Endothelial cell of umbilical vein (primary cell): ENCODE data around the gene DUSP3. TPM values are rescaled to one million over a fixed set of nuclear protein-coding genes. Genes with fewer than 3 reads are reported as not detected.
"Not testable (repeated sequence)": the region's sequence is repeated elsewhere in the genome, so short reads cannot be mapped to it uniquely, and the experiment has no call there.

ENCODE experiments used
- BruUV-seq: library from RNA; stranded (reverse); fragments of 400-500 nt; replicated peaks from 2 replicates; lab custom pipeline; 2021; lab: Mats Ljungman, UMichigan
- CTCF ChIA-PET: fragments of 300-600, 350-600 bp; sonication (Branson Sonifier 250); formaldehyde crosslinking; loops from one replicate; lab custom pipeline; 2021; ENCODE audit warnings: antibody characterized with exemption, inconsistent platforms; lab: Charles Lee
- POLR2A ChIA-PET: fragments of 300-600, 350-600 bp; sonication (Branson Sonifier 250); formaldehyde crosslinking; loops from one replicate; lab custom pipeline; 2021; ENCODE audit warnings: antibody characterized with exemption, inconsistent platforms; lab: Charles Lee
- DNase-seq: peaks from one replicate; pipeline ENCODE4 v3.0.0-alpha.2; 2011; ENCODE audit warnings: low read depth, low spot score
- FAIRE-seq: peaks from 2 replicates; lab custom pipeline; 2011; peaks lifted over from hg19 to GRCh38; lab: Jason Lieb, UNC
- H2AFZ ChIP-seq: 2 replicates; pipeline ENCODE4 v1.6.0; 2012; ENCODE audit warnings: low read depth, low read length, control low read depth, inconsistent platforms
- H3K27ac ChIP-seq: 2 replicates; pipeline ENCODE4 v1.5.1; 2011; ENCODE audit warnings: low read depth, mild to moderate bottlenecking, control low read depth, low read length, moderate library complexity; ENCODE audit not compliant: insufficient read depth
- H3K27me3 ChIP-seq, 2 experiments: 2 replicates each; pipeline versions ENCODE4 v1.6.0 to v1.6.1; 2011; ENCODE audit warnings: low read length in 2 of 2, mixed read lengths in 1 of 2; ENCODE audit not compliant: control insufficient read depth in 2 of 2, insufficient read depth in 2 of 2
- H3K36me3 ChIP-seq, 2 experiments: 2 replicates in 1 of 2; 3 replicates in 1 of 2; pipeline ENCODE4 v1.5.1; 2011; ENCODE audit warnings: low read length in 2 of 2, mild to moderate bottlenecking in 1 of 2, moderate library complexity in 1 of 2; ENCODE audit not compliant: control insufficient read depth in 2 of 2, insufficient read depth in 2 of 2; ENCODE audit errors: extremely low read depth in 1 of 2
- H3K4me1 ChIP-seq: 3 replicates; pipeline ENCODE4 v1.5.1; 2011; ENCODE audit warnings: mild to moderate bottlenecking, low read length; ENCODE audit not compliant: control insufficient read depth, insufficient read depth; ENCODE audit errors: extremely low read depth
- H3K4me2 ChIP-seq: 2 replicates; pipeline ENCODE4 v1.6.1; 2011; ENCODE audit warnings: low read length, control low read depth, mixed read lengths; ENCODE audit not compliant: insufficient read depth
- H3K4me3 ChIP-seq, 3 experiments: fragments of 200-600 bp in 1 of 3; sonication (generic), shearing (Covaris generic) in 1 of 3; replicated peaks in 1 of 3; 2 replicates each; pipeline ENCODE4 v1.5.1; 2011 to 2016; ENCODE audit warnings: control low read depth in 3 of 3, low read length in 3 of 3, mild to moderate bottlenecking in 2 of 3, inconsistent platforms in 1 of 3, low read depth in 1 of 3, moderate library complexity in 1 of 3; ENCODE audit not compliant: insufficient read depth in 1 of 3
- H3K79me2 ChIP-seq: 2 replicates; pipeline ENCODE4 v1.6.0; 2012; ENCODE audit warnings: low read length, inconsistent platforms; ENCODE audit not compliant: control insufficient read depth, insufficient read depth
- H3K9ac ChIP-seq: replicated peaks from 2 replicates; pipeline ENCODE3; 2011; ENCODE audit warnings: low read length, control low read depth; ENCODE audit not compliant: insufficient read depth; ENCODE audit errors: extremely low read depth
- H3K9me1 ChIP-seq: replicated peaks from 3 replicates; pipeline ENCODE4 v1.6.0; 2011; ENCODE audit warnings: mild to moderate bottlenecking, low read length; ENCODE audit not compliant: control insufficient read depth, insufficient read depth; ENCODE audit errors: extremely low read depth
- H3K9me3 ChIP-seq: replicated peaks from 2 replicates; pipeline ENCODE4 v1.5.1; 2012; ENCODE audit warnings: low read length, inconsistent platforms; ENCODE audit not compliant: control insufficient read depth, insufficient read depth
- H4K20me1 ChIP-seq: replicated peaks from 2 replicates; pipeline ENCODE3; 2011; ENCODE audit warnings: mild to moderate bottlenecking, low read length; ENCODE audit not compliant: control insufficient read depth, insufficient read depth; ENCODE audit errors: extremely low read depth
- CTCF ChIP-seq, 2 donors: IDR thresholded peaks; 1 replicate in 1 of 2; 2 replicates in 1 of 2; pipeline ENCODE4 v1.5.1; 2011; ENCODE audit warnings: low read length in 2 of 2, mild to moderate bottlenecking in 2 of 2, moderate library complexity in 2 of 2, control low read depth in 1 of 2, inconsistent platforms in 1 of 2, low read depth in 1 of 2; ENCODE audit not compliant: insufficient read depth in 1 of 2; ENCODE audit errors: extremely low read depth in 1 of 2
- EZH2 ChIP-seq: IDR thresholded peaks from 2 replicates; pipeline ENCODE4 v1.6.1; 2012; ENCODE audit warnings: borderline replicate concordance, low read depth, mild to moderate bottlenecking, moderate library complexity, low read length, inconsistent platforms; ENCODE audit not compliant: severe bottlenecking
- MYC ChIP-seq: IDR thresholded peaks from one replicate; pipeline ENCODE4 v1.6.1; 2011; ENCODE audit warnings: mild to moderate bottlenecking, low read depth, low read length
- dilution Hi-C: fragments of 300-500 bp; cut with MboI; formaldehyde crosslinking; loops from one replicate; pipeline ENCODE4 v1.15.0; 2019; ENCODE audit warnings: low sequenced_read_pairs; ENCODE audit not compliant: extremely low pct_ligation_motif_present
- intact Hi-C: fragments of 100-400 bp; cut with micrococcal nuclease; formaldehyde crosslinking; loops from one replicate; pipeline ENCODE4 v1.10.0; 2022
- polyA plus RNA-seq, 4 experiments: library from polyadenylated mRNA; depleted of rRNA in 3 of 4; stranded (reverse) in 3 of 4; unstranded in 1 of 4; fragments of >200 nt; gene quantifications; 2 replicates each; pipeline versions ENCODE4 v1.2.1 to v1.2.3, GENCODE V29; 2011 to 2012; ENCODE audit warnings: missing spikeins in 1 of 4
- total RNA-seq: library from RNA; stranded (reverse); gene quantifications from 2 replicates; pipeline ENCODE4 v1.2.3, GENCODE V29; 2021

DUSP3 gene
- total and polyA plus RNA-seq, 2 donors (not counting 3 experiments of a cell fraction or from before 2014, with no cell fraction given): 46.8 to 57.7 TPM

- BruUV-seq: no TSS peak
- H3K4me2 ChIP-seq: no peak overlapping the region
- FAIRE-seq: no peak
- no peak for DNase-seq
- no peaks in the 10 kb centered on the region for H4K20me1 ChIP-seq
- no peak overlapping the region for H2AFZ ChIP-seq
- no peak overlapping the region for H3K4me3 ChIP-seq
- H3K36me3 ChIP-seq: no peaks in the 10 kb centered on the region
- dilution Hi-C loops: no loop called here
- ChIA-PET POLR2A (no interaction called here), CTCF (interaction anchor here (1.4 kb wide), 1 partner anchor 47 kb away, joined by 3 read pairs; no protein-coding TSS in a partner anchor)
- H3K4me1 ChIP-seq: peaks cover 13% of the 10 kb centered on the region
- no peaks in the 10 kb centered on the region for H3K9me3 ChIP-seq
- intact Hi-C loops: no loop called here
- H3K79me2 ChIP-seq: no peaks in the 10 kb centered on the region
- H3K9me1 ChIP-seq: no peaks in the 10 kb centered on the region
- TF ChIP-seq CTCF (IDR thresholded peaks at IDR 0.05; ENCODE audit: extremely low read depth in 1 of 2, insufficient read depth in 1 of 2, low read depth in 1 of 2, low read length in 2 of 2): no peak
- no peak for TF ChIP-seq MYC
- no peak for TF ChIP-seq EZH2
- H3K27ac ChIP-seq: no peak overlapping the region
- H3K9ac ChIP-seq: no peak overlapping the region
- no peaks in the 10 kb centered on the region for H3K27me3 ChIP-seq
These were observed 20.3 kb upstream of the DUSP3 start for GRCh38 chr17:43799047-43799446.

- H3K4me2 ChIP-seq, intact Hi-C loops, H3K79me2 ChIP-seq, DNase-seq, dilution Hi-C loops, H3K9ac ChIP-seq, H3K27ac ChIP-seq, H3K4me3 ChIP-seq, H3K4me1 ChIP-seq, FAIRE-seq, H3K36me3 ChIP-seq, H2AFZ ChIP-seq, H3K9me1 ChIP-seq, H3K9me3 ChIP-seq, BruUV-seq, H4K20me1 ChIP-seq, H3K27me3 ChIP-seq: not testable (repeated sequence)
- POLR2A ChIA-PET: interaction anchor here (0.6 kb wide), 1 partner anchor 44 kb away, joined by 7 read pairs; no protein-coding TSS in a partner anchor
- CTCF ChIA-PET: interaction anchor here (1.3 to 1.4 kb wide), 2 partner anchors 31 to 48 kb away, joined by 3 to 4 read pairs; no protein-coding TSS in a partner anchor
These were observed 19.2 kb upstream of the DUSP3 start for GRCh38 chr17:43798024-43798423.

GRCh38 chr17:43792668-43793067 is 13.9 kb upstream of the DUSP3 start:
- H3K79me2 ChIP-seq, CTCF ChIA-PET, H3K9me1 ChIP-seq, H3K4me3 ChIP-seq, intact Hi-C loops, FAIRE-seq, dilution Hi-C loops, DNase-seq, BruUV-seq, H3K27ac ChIP-seq, H3K27me3 ChIP-seq, H2AFZ ChIP-seq, H3K36me3 ChIP-seq, H4K20me1 ChIP-seq, H3K4me1 ChIP-seq, POLR2A ChIA-PET, H3K4me2 ChIP-seq, H3K9ac ChIP-seq, H3K9me3 ChIP-seq: not testable (repeated sequence)
